Measurements from ENCODE around the gene GATA6.
A peak's percentile ranks its signal among the peaks of the same experiment; 100 is the strongest.

GATA6 gene

GRCh38 chr18:22169011-22169888 lies at the start of gene GATA6:
Gene GATA6, plus strand, starts transcription at chr18:22169589. Its CDS starts 1,556 bp downstream, at chr18:22171145.
- DNase-seq, result peak in 1 of 2 donors; percentile 51

GRCh38 chr18:22124970-22125369 lies 44.4 kb upstream of the GATA6 start:
- DNase-seq, result no peak

- DNase-seq, result no peak
These were observed 40.4 kb upstream of the GATA6 start for GRCh38 chr18:22128954-22129353.

GRCh38 chr18:22129778-22130177 lies 39.6 kb upstream of the GATA6 start:
- no peak for DNase-seq

GRCh38 chr18:22132258-22132657 lies 37.1 kb upstream of the GATA6 start:
- DNase-seq, result no peak

GRCh38 chr18:22132763-22133162 lies 36.6 kb upstream of the GATA6 start:
- no peak for DNase-seq

- DNase-seq, result no peak
These were observed 33.0 kb upstream of the GATA6 start for GRCh38 chr18:22136395-22136794.

GRCh38 chr18:22141211-22141610 lies 28.2 kb upstream of the GATA6 start:
- no peak for DNase-seq

- DNase-seq, result no peak
These were observed 25.7 kb upstream of the GATA6 start for GRCh38 chr18:22143347-22144340.

GRCh38 chr18:22145160-22145559 lies 24.2 kb upstream of the GATA6 start:
- no peak for DNase-seq

GRCh38 chr18:22149710-22150109 lies 19.7 kb upstream of the GATA6 start:
- DNase-seq, result no peak

- no peak for DNase-seq
These were observed 17.3 kb upstream of the GATA6 start for GRCh38 chr18:22152093-22152492.

- no peak for DNase-seq
These were observed 16.0 kb upstream of the GATA6 start for GRCh38 chr18:22153428-22153827.

GRCh38 chr18:22155584-22155983 lies 13.8 kb upstream of the GATA6 start:
- DNase-seq, result no peak

- no peak for DNase-seq
These were observed 10.4 kb upstream of the GATA6 start for GRCh38 chr18:22159014-22159413.

- no peak for DNase-seq
These were observed 8.3 kb upstream of the GATA6 start for GRCh38 chr18:22161090-22161489.

- DNase-seq, result no peak
These were observed 5.8 kb upstream of the GATA6 start for GRCh38 chr18:22163416-22164161.

GRCh38 chr18:22164337-22165048 lies 4.9 kb upstream of the GATA6 start:
- no peak for DNase-seq

GRCh38 chr18:22165049-22165602 lies 4.3 kb upstream of the GATA6 start:
- DNase-seq, result no peak

- DNase-seq, result no peak
These were observed 3.8 kb upstream of the GATA6 start for GRCh38 chr18:22165603-22166068.

GRCh38 chr18:22166069-22166950 lies 3.1 kb upstream of the GATA6 start:
- no peak for DNase-seq

All from stimulated activated CD4-positive, alpha-beta T cell treated with anti-CD3 and anti-CD28 coated beads, Interleukin-2, amount 100 ng/mL, for 24 hours (primary cell).